Nephron progenitor cell (in vitro differentiated cells): ENCODE measurements around the gene FLRT2.

Experiments
- DNase-seq: peaks from one replicate; pipeline ENCODE4 v3.0.0; 2021
- H3K27ac Mint-ChIP-seq: 2 replicates; pipeline ENCODE4 v1.8.0; 2021; ENCODE audit warnings: mild to moderate bottlenecking, moderate library complexity, mixed read lengths
- H3K27me3 Mint-ChIP-seq: 2 replicates; pipeline ENCODE4 v1.8.0; 2021; ENCODE audit warnings: mild to moderate bottlenecking, low read depth, mixed read lengths; ENCODE audit not compliant: poor library complexity
- H3K36me3 Mint-ChIP-seq: 2 replicates; pipeline ENCODE4 v1.8.0; 2021; ENCODE audit warnings: low read depth, mixed read lengths
- H3K4me1 Mint-ChIP-seq: 2 replicates; pipeline ENCODE4 v1.8.0; 2021; ENCODE audit warnings: mixed read lengths
- H3K4me3 Mint-ChIP-seq: 2 replicates; pipeline ENCODE4 v1.8.0; 2021; ENCODE audit warnings: mild to moderate bottlenecking, moderate library complexity, mixed read lengths
- H3K9me3 Mint-ChIP-seq: 2 replicates; pipeline ENCODE4 v1.8.0; 2021; ENCODE audit warnings: mild to moderate bottlenecking, moderate library complexity, mixed read lengths
- CTCF ChIP-seq: fragments of 200-600 bp; sonication (generic); IDR thresholded peaks from 2 replicates; pipeline ENCODE4 v1.5.0; 2021; ENCODE audit warnings: antibody characterized with exemption

Gene FLRT2

GRCh38 chr14:85531587-85532373, 1.8 kb downstream of the FLRT2 start:
- Mint-ChIP-seq H3K27me3 (peaks cover 68% of the 10 kb centered on the region), H3K4me1 (peaks cover 82% of the 10 kb centered on the region)

GRCh38 chr14:85532374-85533022, 2.6 kb downstream of the FLRT2 start:
- peaks cover 84% of the 10 kb centered on the region for H3K4me1 Mint-ChIP-seq
- no peaks in the 10 kb centered on the region for H3K9me3 Mint-ChIP-seq
- no peaks in the 10 kb centered on the region for H3K36me3 Mint-ChIP-seq
- peaks cover 68% of the 10 kb centered on the region for H3K27me3 Mint-ChIP-seq
- no peak for DNase-seq
- no peak for TF ChIP-seq CTCF
- no peak overlapping the region for H3K27ac Mint-ChIP-seq
- H3K4me3 Mint-ChIP-seq: peak overlapping the region; percentile 88

More at GRCh38 chr14:85531587-85532373, 1.8 kb downstream of the FLRT2 start:
- TF ChIP-seq CTCF: no peak
- Mint-ChIP-seq H3K36me3 (no peaks in the 10 kb centered on the region), H3K27ac (no peak overlapping the region), H3K9me3 (no peaks in the 10 kb centered on the region), H3K4me3 (peak overlapping the region; percentile 88)
- peak; percentile 55 for DNase-seq

GRCh38 chr14:85533023-85533860, 3.3 kb downstream of the FLRT2 start:
- peak; percentile 69 for DNase-seq
- H3K27ac Mint-ChIP-seq: no peak overlapping the region
- H3K4me3 Mint-ChIP-seq: peak overlapping the region; percentile 88
- H3K36me3 Mint-ChIP-seq: no peaks in the 10 kb centered on the region
- no peak for TF ChIP-seq CTCF
- peaks cover 68% of the 10 kb centered on the region for H3K27me3 Mint-ChIP-seq
- H3K9me3 Mint-ChIP-seq: no peaks in the 10 kb centered on the region
- peaks cover 84% of the 10 kb centered on the region for H3K4me1 Mint-ChIP-seq

- Mint-ChIP-seq H3K9me3 (no peaks in the 10 kb centered on the region), H3K27ac (no peak overlapping the region), H3K27me3 (peaks cover 62% of the 10 kb centered on the region), H3K4me3 (peak overlapping the region; percentile 88), H3K4me1 (peaks cover 83% of the 10 kb centered on the region), H3K36me3 (no peaks in the 10 kb centered on the region)
- peak; percentile 51 for DNase-seq
- no peak for TF ChIP-seq CTCF
These were observed 3.9 kb downstream of the FLRT2 start for GRCh38 chr14:85533861-85534291.

- no peak for TF ChIP-seq CTCF
- peak; percentile 34 for DNase-seq
- Mint-ChIP-seq H3K27ac (no peak overlapping the region), H3K4me1 (peaks cover 75% of the 10 kb centered on the region), H3K36me3 (no peaks in the 10 kb centered on the region), H3K9me3 (no peaks in the 10 kb centered on the region), H3K27me3 (peaks cover 55% of the 10 kb centered on the region), H3K4me3 (peak overlapping the region; percentile 88)
These were observed 4.7 kb downstream of the FLRT2 start for GRCh38 chr14:85534458-85535293.
